Spleen (tissue), 7 donors: ENCODE measurements around the gene SUGP2.

Experiments
- POLR2A ChIP-seq, 3 donors: fragments of 450-650 bp; IDR thresholded peaks; one replicate each; pipeline ENCODE4 v1.5.1; 2017; ENCODE audit warnings: antibody characterized with exemption in 3 of 3, mild to moderate bottlenecking in 1 of 3
- TF ChIP-seq, protein P1 (sequence below), 11 experiments: fragments of 200-600 bp in 7 of 11; fragments of 450-650 bp in 4 of 11; sonication (generic) in 4 of 11; IDR thresholded peaks in 8 of 11; conservative IDR thresholded peaks in 3 of 11; 1 replicate in 7 of 11; 2 replicates in 4 of 11; pipeline versions ENCODE4 v1.4.0 to v1.8.0; 2016 to 2021; ENCODE audit warnings: antibody characterized with exemption in 11 of 11, inconsistent platforms in 4 of 11, mild to moderate bottlenecking in 1 of 11
- donor health status: DM: no; HTN: no; CAD: no; lungs with moderate emphysema.
- donor health status: DM: no; HTN: no; CAD: no.
- donor health status: DM: no; HTN: no; CAD: no.

DNA sequence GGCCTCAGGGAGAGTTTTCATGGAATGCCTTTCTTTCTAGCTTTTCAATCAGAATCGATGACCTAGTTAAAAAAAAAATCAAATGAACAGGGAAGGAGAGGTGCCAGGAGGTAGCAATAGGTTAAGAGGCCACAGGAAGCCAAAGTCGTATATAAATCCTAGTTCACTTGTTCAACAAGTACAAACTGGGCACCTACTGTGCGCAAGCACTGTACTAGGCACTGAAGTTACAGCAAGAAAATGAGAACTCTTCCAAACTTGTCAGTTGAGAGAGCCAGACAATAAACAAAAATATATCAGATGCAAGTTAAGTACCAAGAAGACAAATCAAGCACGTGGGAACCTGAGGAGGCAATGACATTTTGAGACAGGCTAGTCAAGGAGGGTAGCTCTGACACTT lies 6.1 kb downstream of the SUGP2 start:
- TF ChIP-seq, protein P1, sequence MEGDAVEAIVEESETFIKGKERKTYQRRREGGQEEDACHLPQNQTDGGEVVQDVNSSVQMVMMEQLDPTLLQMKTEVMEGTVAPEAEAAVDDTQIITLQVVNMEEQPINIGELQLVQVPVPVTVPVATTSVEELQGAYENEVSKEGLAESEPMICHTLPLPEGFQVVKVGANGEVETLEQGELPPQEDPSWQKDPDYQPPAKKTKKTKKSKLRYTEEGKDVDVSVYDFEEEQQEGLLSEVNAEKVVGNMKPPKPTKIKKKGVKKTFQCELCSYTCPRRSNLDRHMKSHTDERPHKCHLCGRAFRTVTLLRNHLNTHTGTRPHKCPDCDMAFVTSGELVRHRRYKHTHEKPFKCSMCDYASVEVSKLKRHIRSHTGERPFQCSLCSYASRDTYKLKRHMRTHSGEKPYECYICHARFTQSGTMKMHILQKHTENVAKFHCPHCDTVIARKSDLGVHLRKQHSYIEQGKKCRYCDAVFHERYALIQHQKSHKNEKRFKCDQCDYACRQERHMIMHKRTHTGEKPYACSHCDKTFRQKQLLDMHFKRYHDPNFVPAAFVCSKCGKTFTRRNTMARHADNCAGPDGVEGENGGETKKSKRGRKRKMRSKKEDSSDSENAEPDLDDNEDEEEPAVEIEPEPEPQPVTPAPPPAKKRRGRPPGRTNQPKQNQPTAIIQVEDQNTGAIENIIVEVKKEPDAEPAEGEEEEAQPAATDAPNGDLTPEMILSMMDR (IDR thresholded peaks at IDR 0.05 in 8 of 11, conservative IDR thresholded peaks at IDR 0.05 in 3 of 11): no peak
- no peak for TF ChIP-seq POLR2A (IDR thresholded peaks at IDR 0.05)
